HFF-Myc (cell line): ENCODE results near the gene DOCK11.
A peak's percentile ranks its signal among the peaks of the same experiment; 100 is the strongest.
"Not testable (repeated sequence)": the region's sequence is repeated elsewhere in the genome, so short reads cannot be mapped to it uniquely, and the experiment has no call there.

ENCODE experiments used
- DNase-seq: peaks from one replicate; pipeline ENCODE4 v3.0.0-alpha.2; 2011; ENCODE audit warnings: low read depth; ENCODE audit errors: extremely low read depth
- H3K4me3 ChIP-seq: replicated peaks from 2 replicates; pipeline ENCODE4 v1.5.1; 2011; ENCODE audit warnings: low read depth, mild to moderate bottlenecking, control low read depth, low read length
- TF ChIP-seq, protein P1 (sequence below): IDR thresholded peaks from 2 replicates; pipeline ENCODE4 v1.5.1; 2012; ENCODE audit warnings: mild to moderate bottlenecking, low read depth, low read length, control low read depth; ENCODE audit errors: missing control alignments

The DOCK11 gene

GRCh38 chrX:118474586-118474985, 21.0 kb upstream of the DOCK11 start:
- TF ChIP-seq, protein P1, sequence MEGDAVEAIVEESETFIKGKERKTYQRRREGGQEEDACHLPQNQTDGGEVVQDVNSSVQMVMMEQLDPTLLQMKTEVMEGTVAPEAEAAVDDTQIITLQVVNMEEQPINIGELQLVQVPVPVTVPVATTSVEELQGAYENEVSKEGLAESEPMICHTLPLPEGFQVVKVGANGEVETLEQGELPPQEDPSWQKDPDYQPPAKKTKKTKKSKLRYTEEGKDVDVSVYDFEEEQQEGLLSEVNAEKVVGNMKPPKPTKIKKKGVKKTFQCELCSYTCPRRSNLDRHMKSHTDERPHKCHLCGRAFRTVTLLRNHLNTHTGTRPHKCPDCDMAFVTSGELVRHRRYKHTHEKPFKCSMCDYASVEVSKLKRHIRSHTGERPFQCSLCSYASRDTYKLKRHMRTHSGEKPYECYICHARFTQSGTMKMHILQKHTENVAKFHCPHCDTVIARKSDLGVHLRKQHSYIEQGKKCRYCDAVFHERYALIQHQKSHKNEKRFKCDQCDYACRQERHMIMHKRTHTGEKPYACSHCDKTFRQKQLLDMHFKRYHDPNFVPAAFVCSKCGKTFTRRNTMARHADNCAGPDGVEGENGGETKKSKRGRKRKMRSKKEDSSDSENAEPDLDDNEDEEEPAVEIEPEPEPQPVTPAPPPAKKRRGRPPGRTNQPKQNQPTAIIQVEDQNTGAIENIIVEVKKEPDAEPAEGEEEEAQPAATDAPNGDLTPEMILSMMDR, result no peak
- H3K4me3 ChIP-seq, result no peak overlapping the region
- DNase-seq, result no peak

- H3K4me3 ChIP-seq, result no peak overlapping the region
- TF ChIP-seq, protein P1, result no peak
- no peak for DNase-seq
These were observed 19.7 kb upstream of the DOCK11 start for GRCh38 chrX:118475903-118476302.

DNA sequence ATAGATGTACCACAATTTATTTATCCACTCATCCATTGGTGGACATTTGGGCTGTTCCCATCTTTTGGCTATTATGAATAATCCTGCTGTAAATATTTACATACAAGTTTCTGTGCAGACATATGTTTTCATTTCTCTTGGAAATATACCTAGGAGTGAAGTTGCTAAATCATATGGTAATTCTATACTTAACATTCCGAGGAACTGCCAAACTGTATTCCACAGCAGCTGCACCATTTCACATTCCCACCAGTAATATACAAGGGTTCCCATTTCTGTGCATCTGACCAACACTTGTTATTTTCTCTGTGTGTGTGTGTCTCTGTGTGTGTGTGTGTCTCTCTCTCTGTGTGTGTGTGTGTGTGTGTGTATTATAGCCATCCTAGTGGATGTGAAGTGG, 15.4 kb upstream of the DOCK11 start:
- TF ChIP-seq, protein P1, result no peak
- H3K4me3 ChIP-seq, result no peak overlapping the region
- peak; percentile 2 for DNase-seq

DNA sequence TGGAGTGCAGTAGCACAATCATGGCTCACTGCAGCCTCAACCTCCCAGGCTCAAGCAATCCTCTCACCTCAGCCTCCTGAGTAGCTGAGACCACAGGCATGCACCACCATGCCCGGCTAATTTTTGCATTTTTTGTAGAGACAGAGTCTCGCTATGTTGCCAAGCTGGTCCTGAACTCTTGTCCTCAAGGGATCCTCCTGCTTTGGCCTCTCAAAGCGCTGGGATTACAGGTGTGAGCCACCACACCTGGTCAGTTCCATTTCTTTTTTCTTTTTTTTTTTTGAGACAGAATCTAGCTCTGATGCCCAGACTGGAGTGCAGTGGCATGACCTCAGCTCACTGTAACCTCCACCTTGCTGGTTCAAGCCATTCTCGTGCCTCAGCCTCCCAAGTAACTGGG, 13.2 kb upstream of the DOCK11 start:
- DNase-seq, H3K4me3 ChIP-seq: not testable (repeated sequence)

DNA sequence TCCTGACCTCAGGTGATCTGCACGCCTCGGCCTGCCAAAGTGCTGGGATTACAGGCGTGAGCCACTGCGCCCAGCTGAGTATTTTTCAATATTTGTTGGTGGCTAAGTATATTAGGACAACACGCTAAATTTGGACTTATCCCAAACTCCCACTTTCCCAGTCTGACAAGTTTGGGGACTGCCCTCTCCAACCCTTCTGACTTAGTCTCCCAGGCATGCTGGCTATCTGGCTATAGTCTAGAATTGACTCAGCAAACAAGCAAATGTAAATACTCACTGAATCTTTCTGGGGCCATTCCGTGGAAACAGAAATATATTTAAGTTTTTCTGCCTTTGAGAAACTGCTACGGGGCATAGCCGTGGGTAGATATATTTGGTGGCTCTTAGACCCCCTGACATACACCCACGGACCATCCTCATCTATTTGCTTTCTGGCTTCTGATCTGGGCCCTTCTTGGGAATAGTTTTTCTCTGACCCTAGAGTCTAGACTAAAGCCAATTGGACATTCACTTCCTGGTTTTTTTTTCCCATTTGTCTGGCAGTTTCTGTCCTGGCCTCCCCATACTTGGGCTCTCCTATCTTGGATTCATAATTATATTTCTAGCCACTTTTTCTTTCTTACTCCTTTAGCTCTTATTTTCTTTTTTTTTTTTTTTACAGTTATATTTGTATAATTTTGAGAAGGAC, 11.3 kb upstream of the DOCK11 start:
- no peak overlapping the region for H3K4me3 ChIP-seq
- DNase-seq, result no peak
- TF ChIP-seq, protein P1, result no peak

- not testable (repeated sequence) for H3K4me3 ChIP-seq, DNase-seq
These were observed 8.9 kb upstream of the DOCK11 start for GRCh38 chrX:118486693-118487092.

DNA sequence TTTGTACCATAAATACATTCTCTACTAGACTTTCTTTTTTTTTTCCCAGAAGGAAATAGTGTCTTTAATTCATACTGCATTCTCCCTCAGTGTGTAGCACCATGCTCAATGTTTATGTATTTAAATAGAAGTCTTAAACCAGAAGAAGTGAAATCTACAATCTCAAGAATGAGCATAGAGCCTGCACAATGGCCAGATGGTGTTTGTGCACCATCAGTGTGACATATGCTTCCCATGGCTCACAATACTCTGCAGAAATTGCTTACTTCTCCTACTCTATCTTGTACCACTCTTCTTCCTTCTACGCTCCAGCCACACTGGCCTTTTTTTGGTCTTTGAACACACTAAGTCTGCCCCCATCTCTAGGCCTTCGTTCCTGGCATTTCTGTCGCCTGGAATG, 2.6 kb upstream of the DOCK11 start:
- TF ChIP-seq, protein P1, result no peak
- no peak for DNase-seq
- H3K4me3 ChIP-seq, result no peak overlapping the region

- TF ChIP-seq, protein P1, result no peak
- no peak for DNase-seq
- no peak overlapping the region for H3K4me3 ChIP-seq
These were observed 1.8 kb upstream of the DOCK11 start for GRCh38 chrX:118493653-118494297.
